SK-N-SH (cell line): ENCODE data around the gene VAMP3. TPM values are rescaled to one million over a fixed set of nuclear protein-coding genes. Genes with fewer than 3 reads are reported as not detected.

Experiments
- CTCF ChIA-PET: fragments of 300-600, 350-600 bp; formaldehyde crosslinking; extraction: SDS; loops from one replicate; lab custom pipeline; 2021; lab: Yijun Ruan, JAX
- POLR2A ChIA-PET: fragments of 350-600 bp; sonication (Branson Sonifier 250); formaldehyde crosslinking; extraction: SDS; loops from one replicate; lab custom pipeline; 2020; ENCODE audit warnings: antibody characterized with exemption, inconsistent platforms; lab: Yijun Ruan, JAX
- DNase-seq: peaks from one replicate; pipeline ENCODE4 v3.0.0; 2012
- H2AFZ ChIP-seq: fragments of 200-600 bp; sonication (generic); 2 replicates; pipeline ENCODE4 v1.8.1; 2016; ENCODE audit warnings: antibody characterized with exemption, mild to moderate bottlenecking, low read depth
- H3F3A ChIP-seq: fragments of 200-600 bp; sonication (generic); replicated peaks from 2 replicates; pipeline ENCODE3; 2016; ENCODE audit warnings: antibody characterized with exemption, mild to moderate bottlenecking; ENCODE audit not compliant: insufficient read depth
- H3K27ac ChIP-seq, 2 experiments: fragments of 200-500 bp in 1 of 2; fragments of 200-600 bp in 1 of 2; sonication (Bioruptor generic) in 1 of 2; sonication (generic), shearing (Covaris generic) in 1 of 2; 2 replicates each; pipeline versions ENCODE4 v1.5.1 to v1.6.1; 2014 to 2016; ENCODE audit warnings: low read depth in 2 of 2, inconsistent platforms in 1 of 2, low read length in 1 of 2, mild to moderate bottlenecking in 1 of 2, mixed read lengths in 1 of 2
- H3K27me3 ChIP-seq: fragments of 200-600 bp; sonication (generic), shearing (Covaris generic); 2 replicates; pipeline ENCODE4 v1.6.1; 2016; ENCODE audit warnings: mixed run types; ENCODE audit not compliant: insufficient read depth
- H3K36me3 ChIP-seq, 2 experiments: fragments of 200-500 bp in 1 of 2; fragments of 200-600 bp in 1 of 2; sonication (Bioruptor generic) in 1 of 2; sonication (generic) in 1 of 2; replicated peaks in 1 of 2; 2 replicates each; pipeline versions ENCODE3 to v1.5.1; 2014 to 2016; ENCODE audit warnings: low read length in 1 of 2, mild to moderate bottlenecking in 1 of 2; ENCODE audit not compliant: insufficient read depth in 2 of 2, control insufficient read depth in 1 of 2
- H3K4me1 ChIP-seq, 2 experiments: fragments of 200-500 bp in 1 of 2; fragments of 200-600 bp in 1 of 2; sonication (Bioruptor generic) in 1 of 2; sonication (generic), shearing (Covaris generic) in 1 of 2; 2 replicates each; pipeline versions ENCODE4 v1.5.1 to v1.6.1; 2014 to 2016; ENCODE audit warnings: low read depth in 1 of 2, low read length in 1 of 2, mixed run types in 1 of 2; ENCODE audit not compliant: insufficient read depth in 2 of 2, control insufficient read depth in 1 of 2
- H3K4me2 ChIP-seq: fragments of 200-600 bp; sonication (generic), shearing (Covaris generic); 2 replicates; pipeline ENCODE4 v1.6.1; 2017; ENCODE audit warnings: mixed run types
- H3K4me3 ChIP-seq, 2 experiments: fragments of 200-500 bp in 1 of 2; fragments of 200-600 bp in 1 of 2; sonication (Bioruptor generic) in 1 of 2; sonication (generic), shearing (Covaris generic) in 1 of 2; 2 replicates each; pipeline versions ENCODE4 v1.5.1 to v1.8.1; 2014 to 2016; ENCODE audit warnings: low read depth in 2 of 2, inconsistent platforms in 1 of 2, low read length in 1 of 2, mild to moderate bottlenecking in 1 of 2, mixed read lengths in 1 of 2, moderate library complexity in 1 of 2
- H3K79me2 ChIP-seq: fragments of 200-600 bp; sonication (generic); 2 replicates; pipeline ENCODE4 v1.8.1; 2017; ENCODE audit warnings: mild to moderate bottlenecking; ENCODE audit not compliant: insufficient read depth
- H3K9ac ChIP-seq: fragments of 200-600 bp; sonication (generic); 2 replicates; pipeline ENCODE4 v1.6.1; 2017; ENCODE audit warnings: mixed run types
- H3K9me2 ChIP-seq: fragments of 200-600 bp; sonication (generic); 2 replicates; pipeline ENCODE4 v1.6.1; 2017; ENCODE audit warnings: mixed run types
- H3K9me3 ChIP-seq: fragments of 200-600 bp; sonication (generic); 2 replicates; pipeline ENCODE4 v1.6.1; 2017; ENCODE audit warnings: mixed run types, mild to moderate bottlenecking, moderate library complexity
- H4K20me1 ChIP-seq: fragments of 200-600 bp; sonication (generic); 2 replicates; pipeline ENCODE4 v1.6.1; 2017; ENCODE audit warnings: mild to moderate bottlenecking, mixed run types; ENCODE audit not compliant: insufficient read depth
- CHD2 ChIP-seq: fragments of 150-350 bp; IDR thresholded peaks from 2 replicates; pipeline ENCODE4 v1.6.1; 2018; ENCODE audit warnings: low read length; ENCODE audit not compliant: partially characterized antibody
- CTCF ChIP-seq: fragments of 200-600 bp; sonication (generic); IDR thresholded peaks from 2 replicates; pipeline ENCODE4 v1.6.1; 2017; ENCODE audit warnings: antibody characterized with exemption, mild to moderate bottlenecking, moderate library complexity
- ELF1 ChIP-seq: IDR thresholded peaks from 2 replicates; pipeline ENCODE4 v1.4.0; 2012
- FOXJ3 ChIP-seq: sonication (generic); formaldehyde crosslinking; IDR thresholded peaks from 2 replicates; pipeline ENCODE4 v1.5.1; 2020; ENCODE audit warnings: mild to moderate bottlenecking, missing genetic modification reagents
- GABPA ChIP-seq: IDR thresholded peaks from 2 replicates; pipeline ENCODE4 v1.4.0; 2012; ENCODE audit warnings: low read depth, mild to moderate bottlenecking
- JUND ChIP-seq: IDR thresholded peaks from 2 replicates; pipeline ENCODE4 v1.4.0; 2012
- NRF1 ChIP-seq: IDR thresholded peaks from 2 replicates; pipeline ENCODE4 v1.6.1; 2012; ENCODE audit warnings: low read depth, mild to moderate bottlenecking, low read length
- POLR2AphosphoS5 ChIP-seq: IDR thresholded peaks from 2 replicates; pipeline ENCODE4 v1.6.1; 2012; ENCODE audit warnings: low read depth, low read length
- RCOR1 ChIP-seq: fragments of 150-350 bp; IDR thresholded peaks from 2 replicates; pipeline ENCODE4 v1.6.1; 2017; ENCODE audit warnings: antibody characterized with exemption, low read length
- RFX5 ChIP-seq: IDR thresholded peaks from 2 replicates; pipeline ENCODE4 v1.6.1; 2012; ENCODE audit warnings: mild to moderate bottlenecking, improper control_type of control experiment, low read length
- TAF1 ChIP-seq: IDR thresholded peaks from 2 replicates; pipeline ENCODE4 v1.6.1; 2012; ENCODE audit warnings: low read depth, mild to moderate bottlenecking, low read length, moderate library complexity, borderline replicate concordance
- TCF12 ChIP-seq: IDR thresholded peaks from 2 replicates; pipeline ENCODE4 v1.4.0; 2012
- TEAD4 ChIP-seq: IDR thresholded peaks from 2 replicates; pipeline ENCODE4 v1.4.0; 2012; ENCODE audit warnings: mild to moderate bottlenecking, borderline replicate concordance; ENCODE audit not compliant: insufficient read depth
- USF2 ChIP-seq: fragments of 150-350 bp; IDR thresholded peaks from 2 replicates; pipeline ENCODE4 v1.6.1; 2017; ENCODE audit warnings: antibody characterized with exemption, low read length, low read depth, borderline replicate concordance
- YY1 ChIP-seq: IDR thresholded peaks from 2 replicates; pipeline ENCODE4 v1.4.0; 2012; ENCODE audit warnings: low read depth, mild to moderate bottlenecking
- WGBS: methylation state at CpG from one replicate; pipeline ENCODE4 v1.1.6; 2017; ENCODE audit warnings: low lambda C conversion rate; 5-methylcytosine and 5-hydroxymethylcytosine counted together
- polyA plus RNA-seq, 3 experiments: library from polyadenylated mRNA; depleted of rRNA; stranded (reverse); fragments of >200 nt; gene quantifications; 2 replicates each; pipeline ENCODE4 v1.2.3, GENCODE V29; 2012
- TF ChIP-seq, protein P1 (sequence below): fragments of 150-350 bp; IDR thresholded peaks from 2 replicates; pipeline ENCODE4 v1.6.1; 2016; ENCODE audit warnings: mild to moderate bottlenecking, low read depth, low read length
- TF ChIP-seq, protein P2 (sequence below): IDR thresholded peaks from 2 replicates; pipeline ENCODE4 v1.4.0; 2012; ENCODE audit warnings: low read depth, borderline replicate concordance
- TF ChIP-seq, protein P3 (sequence below): IDR thresholded peaks from 2 replicates; pipeline ENCODE4 v1.4.0; 2012; ENCODE audit warnings: low read depth, borderline replicate concordance

The VAMP3 gene
- polyA plus RNA-seq, 1 of the 3 experiments (the other 2 are of a cell fraction) = 96.4 TPM

GRCh38 chr1:7781501-7781900 is 10.4 kb downstream of the VAMP3 start:
- peaks cover 14% of the 10 kb centered on the region; the same call in 1 of the 2 replicates for H3K79me2 ChIP-seq
- H3K27ac ChIP-seq = no peak overlapping the region
- H3K4me1 ChIP-seq = peaks cover 0 to 6% of the 10 kb centered on the region in 2 experiments; a peak in 1 of 4 replicates
- H3K9me2 ChIP-seq = no peaks in the 10 kb centered on the region
- WGBS = 80% methylated on average over 7 of the region's 7 CpGs
- DNase-seq = no peak
- peaks cover 42 to 44% of the 10 kb centered on the region in 2 experiments for H3K36me3 ChIP-seq
- TF ChIP-seq ELF1 (no peak), FOXJ3 (CRISPR knock-in tag) (no peak), JUND (no peak), YY1 (no peak), NRF1 (no peak)
- TF ChIP-seq, protein P1, sequence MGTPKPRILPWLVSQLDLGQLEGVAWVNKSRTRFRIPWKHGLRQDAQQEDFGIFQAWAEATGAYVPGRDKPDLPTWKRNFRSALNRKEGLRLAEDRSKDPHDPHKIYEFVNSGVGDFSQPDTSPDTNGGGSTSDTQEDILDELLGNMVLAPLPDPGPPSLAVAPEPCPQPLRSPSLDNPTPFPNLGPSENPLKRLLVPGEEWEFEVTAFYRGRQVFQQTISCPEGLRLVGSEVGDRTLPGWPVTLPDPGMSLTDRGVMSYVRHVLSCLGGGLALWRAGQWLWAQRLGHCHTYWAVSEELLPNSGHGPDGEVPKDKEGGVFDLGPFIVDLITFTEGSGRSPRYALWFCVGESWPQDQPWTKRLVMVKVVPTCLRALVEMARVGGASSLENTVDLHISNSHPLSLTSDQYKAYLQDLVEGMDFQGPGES = no peak
- no peak overlapping the region for H3K4me3 ChIP-seq
- H3K9me3 ChIP-seq = no peaks in the 10 kb centered on the region
- CTCF ChIA-PET = interaction anchor here (11.8 kb wide), 1 partner anchor 113 kb away, joined by 54 read pairs; no protein-coding TSS in a partner anchor
- POLR2A ChIA-PET = no interaction called here
- no peak overlapping the region for H2AFZ ChIP-seq
- peaks cover 19% of the 10 kb centered on the region for H3F3A ChIP-seq
- no peak overlapping the region for H3K4me2 ChIP-seq
- H3K27me3 ChIP-seq = no peaks in the 10 kb centered on the region
- no peak overlapping the region for H3K9ac ChIP-seq
- H4K20me1 ChIP-seq = no peaks in the 10 kb centered on the region

DNA sequence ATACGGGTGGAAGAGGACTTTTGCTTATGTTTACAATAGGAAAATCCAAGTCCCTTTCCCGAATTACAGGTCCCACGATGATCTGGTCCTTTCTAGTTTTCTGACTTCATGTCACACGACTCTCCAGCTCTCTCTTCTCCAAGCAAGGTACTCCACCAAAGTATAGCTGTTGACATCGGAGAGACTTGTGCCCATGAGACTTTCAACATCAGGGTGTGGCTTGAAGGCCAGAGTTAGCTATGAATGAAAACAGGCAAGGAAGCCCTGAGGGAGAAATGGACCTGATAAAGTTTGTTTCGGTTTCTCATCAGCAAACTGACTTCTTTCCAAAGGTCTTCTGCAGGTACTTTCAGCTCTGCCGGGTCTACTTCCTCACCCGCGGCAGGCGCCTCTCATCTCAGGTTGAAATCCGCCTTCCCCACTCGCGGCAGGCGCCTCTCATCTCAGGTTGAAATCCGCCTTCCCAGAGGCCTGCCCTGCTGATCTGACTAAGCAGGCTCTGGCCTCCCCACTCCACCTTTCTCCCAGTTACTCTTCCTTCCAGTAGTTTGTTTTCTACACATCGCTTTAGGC is 10.9 kb downstream of the VAMP3 start:
- H3K36me3 ChIP-seq = peaks cover 43 to 48% of the 10 kb centered on the region in 2 experiments
- H3F3A ChIP-seq = peaks cover 19% of the 10 kb centered on the region
- H3K9me2 ChIP-seq = no peaks in the 10 kb centered on the region
- no peaks in the 10 kb centered on the region for H4K20me1 ChIP-seq
- TF ChIP-seq POLR2AphosphoS5 (no peak), TAF1 (no peak), TEAD4 (no peak), JUND (no peak), CHD2 (no peak), GABPA (no peak), USF2 (no peak), RCOR1 (no peak), CTCF (no peak), RFX5 (no peak), TCF12 (no peak)
- TF ChIP-seq, protein P2, sequence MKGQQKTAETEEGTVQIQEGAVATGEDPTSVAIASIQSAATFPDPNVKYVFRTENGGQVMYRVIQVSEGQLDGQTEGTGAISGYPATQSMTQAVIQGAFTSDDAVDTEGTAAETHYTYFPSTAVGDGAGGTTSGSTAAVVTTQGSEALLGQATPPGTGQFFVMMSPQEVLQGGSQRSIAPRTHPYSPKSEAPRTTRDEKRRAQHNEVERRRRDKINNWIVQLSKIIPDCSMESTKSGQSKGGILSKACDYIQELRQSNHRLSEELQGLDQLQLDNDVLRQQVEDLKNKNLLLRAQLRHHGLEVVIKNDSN = no peak
- TF ChIP-seq, protein P1 = no peak
- TF ChIP-seq, protein P3, sequence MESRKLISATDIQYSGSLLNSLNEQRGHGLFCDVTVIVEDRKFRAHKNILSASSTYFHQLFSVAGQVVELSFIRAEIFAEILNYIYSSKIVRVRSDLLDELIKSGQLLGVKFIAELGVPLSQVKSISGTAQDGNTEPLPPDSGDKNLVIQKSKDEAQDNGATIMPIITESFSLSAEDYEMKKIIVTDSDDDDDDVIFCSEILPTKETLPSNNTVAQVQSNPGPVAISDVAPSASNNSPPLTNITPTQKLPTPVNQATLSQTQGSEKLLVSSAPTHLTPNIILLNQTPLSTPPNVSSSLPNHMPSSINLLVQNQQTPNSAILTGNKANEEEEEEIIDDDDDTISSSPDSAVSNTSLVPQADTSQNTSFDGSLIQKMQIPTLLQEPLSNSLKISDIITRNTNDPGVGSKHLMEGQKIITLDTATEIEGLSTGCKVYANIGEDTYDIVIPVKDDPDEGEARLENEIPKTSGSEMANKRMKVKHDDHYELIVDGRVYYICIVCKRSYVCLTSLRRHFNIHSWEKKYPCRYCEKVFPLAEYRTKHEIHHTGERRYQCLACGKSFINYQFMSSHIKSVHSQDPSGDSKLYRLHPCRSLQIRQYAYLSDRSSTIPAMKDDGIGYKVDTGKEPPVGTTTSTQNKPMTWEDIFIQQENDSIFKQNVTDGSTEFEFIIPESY = no peak
- H3K27ac ChIP-seq = no peak overlapping the region; a peak in 1 of 4 replicates
- H3K79me2 ChIP-seq = peaks cover 9% of the 10 kb centered on the region; the same call in 1 of the 2 replicates
- 83% methylated on average over 12 of the region's 16 CpGs for WGBS
- H3K9me3 ChIP-seq = no peaks in the 10 kb centered on the region
- DNase-seq = no peak
- peaks cover 0 to 6% of the 10 kb centered on the region in 2 experiments; a peak in 1 of 4 replicates for H3K4me1 ChIP-seq
- POLR2A ChIA-PET = no interaction called here
- H2AFZ ChIP-seq = no peak overlapping the region
- no peak overlapping the region for H3K4me2 ChIP-seq
- CTCF ChIA-PET = interaction anchor here (11.8 kb wide), 1 partner anchor 114 kb away, joined by 54 read pairs; no protein-coding TSS in a partner anchor
- H3K9ac ChIP-seq = no peak overlapping the region
- H3K27me3 ChIP-seq = no peaks in the 10 kb centered on the region
- no peak overlapping the region for H3K4me3 ChIP-seq
